SK-N-DZ (cell line): ENCODE results near the gene HKDC1.
"Not testable (repeated sequence)": the region's sequence is repeated elsewhere in the genome, so short reads cannot be mapped to it uniquely, and the experiment has no call there.

Experiments used
- DNase-seq: peaks from one replicate; pipeline ENCODE4 v3.0.0-alpha.2; 2015; ENCODE audit warnings: low spot score

Gene HKDC1

GRCh38 chr10:69276503-69276902, 56.4 kb downstream of the HKDC1 start:
- no peak for DNase-seq

DNA sequence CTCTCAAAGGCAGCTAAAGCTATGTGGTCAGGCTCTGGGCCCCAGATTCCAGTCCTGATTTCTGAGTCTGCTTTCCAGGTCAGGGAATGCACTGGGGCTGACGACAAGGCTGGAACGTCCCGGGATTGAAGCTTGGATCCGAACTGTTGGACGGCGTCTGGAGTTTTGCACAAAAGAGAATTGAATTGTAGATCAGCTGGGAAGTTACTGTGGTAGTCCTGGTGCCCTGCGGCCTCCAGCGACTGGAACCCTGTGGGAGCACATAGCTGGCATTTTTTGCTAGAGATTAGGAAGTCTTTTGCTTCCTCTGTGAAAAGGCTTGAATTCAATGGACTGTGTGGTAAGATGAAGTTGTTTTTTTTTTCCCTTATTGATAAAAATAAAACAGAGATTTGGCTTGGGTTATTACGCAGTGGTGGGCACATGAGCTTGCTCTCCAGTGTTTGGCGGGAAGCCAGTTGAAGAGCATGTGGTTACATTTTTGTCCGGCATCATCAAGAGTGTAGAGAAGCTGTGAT, 58.4 kb downstream of the HKDC1 start, which contains the start of gene HK1:
Gene HK1 (plus strand): TSS at position 51 of the 518 bp plus-strand sequence.
- DNase-seq: no peak

DNA sequence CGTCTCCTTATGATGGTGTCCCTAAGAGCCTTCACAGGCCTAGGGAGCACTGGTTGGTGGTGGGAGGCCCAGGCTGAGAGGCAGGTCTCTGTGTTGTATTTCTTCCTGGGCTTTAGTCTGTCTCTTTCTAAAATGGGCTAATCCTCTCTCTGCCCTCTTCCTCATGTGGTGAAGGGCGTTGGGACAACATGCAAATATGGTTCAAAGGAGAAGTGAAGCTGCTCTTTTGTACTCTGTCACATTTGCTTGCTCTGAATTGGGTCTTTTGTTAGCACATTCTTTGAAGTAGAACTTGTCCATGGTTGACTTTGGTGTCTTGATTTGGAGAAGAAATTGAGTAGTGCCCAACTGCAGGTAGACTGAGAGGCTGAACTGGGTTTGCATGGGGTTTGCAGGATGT, 59.0 kb downstream of the HKDC1 start:
- DNase-seq: no peak

GRCh38 chr10:69281507-69282413, 61.6 kb downstream of the HKDC1 start:
- no peak for DNase-seq

- DNase-seq: not testable (repeated sequence)
Measured at GRCh38 chr10:69284402-69284801, 64.3 kb downstream of the HKDC1 start.

DNA sequence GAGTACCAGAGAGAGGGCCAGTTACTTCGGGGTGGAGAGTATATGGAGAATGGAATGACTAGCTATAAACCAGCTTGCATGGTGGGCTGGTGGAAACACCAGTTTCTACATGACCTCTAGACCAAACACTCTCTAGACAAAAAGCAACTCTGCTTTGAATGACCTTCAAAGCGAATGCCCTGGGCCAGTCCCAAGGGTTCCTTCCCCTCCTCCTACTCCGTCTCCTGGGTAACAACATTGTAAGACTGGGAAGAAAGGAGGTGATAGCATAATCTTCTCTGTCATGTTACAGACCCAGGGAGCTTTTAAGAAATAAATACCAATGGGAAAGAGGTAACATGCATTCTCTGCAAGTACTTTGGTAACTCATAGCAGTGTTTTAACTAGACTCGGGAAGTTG, 65.6 kb downstream of the HKDC1 start:
- DNase-seq: no peak

GRCh38 chr10:69287181-69287580, 67.0 kb downstream of the HKDC1 start:
- DNase-seq: no peak

- no peak for DNase-seq
Measured at GRCh38 chr10:69290993-69291392, 70.9 kb downstream of the HKDC1 start.

DNA sequence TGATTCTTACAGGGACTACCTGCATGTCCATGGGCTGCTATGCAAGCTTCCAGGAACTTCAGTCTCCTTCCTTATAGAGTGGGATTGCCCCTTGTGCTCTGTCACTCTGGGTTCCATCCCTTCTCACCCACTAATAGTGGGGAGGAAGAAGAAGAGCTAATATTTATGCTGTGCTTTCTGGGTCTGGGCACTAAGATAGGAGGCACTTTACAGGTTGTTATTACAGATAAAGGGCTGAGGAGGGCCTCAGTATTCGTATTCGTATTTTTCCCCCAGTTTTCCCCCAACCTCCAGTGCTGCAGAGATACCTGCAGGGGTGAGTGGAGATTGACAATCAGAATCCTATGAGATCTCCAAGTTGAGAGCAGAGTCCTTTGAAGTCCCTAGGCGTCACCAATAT, 72.3 kb downstream of the HKDC1 start:
- no peak for DNase-seq

DNA sequence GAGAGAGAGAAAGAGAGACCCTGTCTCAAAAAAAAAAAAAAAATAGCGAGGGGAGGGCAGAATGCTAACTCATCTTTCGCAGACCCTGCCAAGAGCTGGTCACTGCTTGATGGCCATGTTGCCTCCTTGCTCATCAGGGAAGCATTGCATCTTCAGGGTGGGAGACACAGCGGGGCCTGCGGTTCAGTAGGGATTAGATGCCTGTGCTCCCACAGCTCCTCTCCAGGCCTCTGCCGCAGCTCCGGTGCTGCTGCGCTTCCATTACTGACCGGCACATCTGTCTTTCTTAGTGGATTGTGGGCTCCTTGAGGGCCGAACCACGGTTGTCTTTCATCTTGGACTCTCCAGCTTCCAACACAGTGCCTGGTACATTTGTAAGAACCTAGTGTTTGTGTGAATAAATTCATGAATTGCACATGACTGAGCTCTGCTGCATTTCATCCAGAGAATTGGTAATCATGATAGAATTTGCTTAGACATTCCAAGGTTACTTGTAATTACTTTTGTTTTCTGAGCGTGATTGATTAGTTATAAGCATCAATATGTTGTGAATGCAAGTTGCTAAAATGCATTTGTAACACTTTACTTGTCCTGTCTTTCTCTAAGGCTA, 75.0 kb downstream of the HKDC1 start:
- no peak for DNase-seq

- DNase-seq: no peak
Measured at GRCh38 chr10:69303632-69304051, 83.5 kb downstream of the HKDC1 start.

- no peak for DNase-seq
Measured at GRCh38 chr10:69306421-69306820, 86.3 kb downstream of the HKDC1 start.

- DNase-seq: no peak
Measured at GRCh38 chr10:69307434-69307833, 87.3 kb downstream of the HKDC1 start.

DNA sequence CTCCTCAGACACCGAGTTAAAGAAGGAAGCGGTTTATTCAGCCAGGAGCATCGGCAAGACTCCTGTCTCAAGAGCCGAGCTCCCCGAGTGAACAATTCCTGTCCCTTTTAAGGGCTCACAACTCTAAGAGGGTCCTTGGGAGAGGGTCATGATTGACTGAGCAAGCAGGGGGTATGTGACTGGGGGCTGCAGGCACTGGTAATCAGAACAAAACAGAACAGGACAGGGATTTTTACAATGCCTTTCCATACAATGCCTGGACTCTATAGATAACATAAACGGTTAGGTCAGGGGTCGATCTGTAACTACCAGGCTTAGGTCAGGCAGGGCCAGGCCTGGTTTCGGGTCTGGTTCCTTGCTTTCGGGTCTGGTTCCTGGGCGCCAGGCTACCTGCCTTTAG, 88.2 kb downstream of the HKDC1 start:
- DNase-seq: not testable (repeated sequence)

DNA sequence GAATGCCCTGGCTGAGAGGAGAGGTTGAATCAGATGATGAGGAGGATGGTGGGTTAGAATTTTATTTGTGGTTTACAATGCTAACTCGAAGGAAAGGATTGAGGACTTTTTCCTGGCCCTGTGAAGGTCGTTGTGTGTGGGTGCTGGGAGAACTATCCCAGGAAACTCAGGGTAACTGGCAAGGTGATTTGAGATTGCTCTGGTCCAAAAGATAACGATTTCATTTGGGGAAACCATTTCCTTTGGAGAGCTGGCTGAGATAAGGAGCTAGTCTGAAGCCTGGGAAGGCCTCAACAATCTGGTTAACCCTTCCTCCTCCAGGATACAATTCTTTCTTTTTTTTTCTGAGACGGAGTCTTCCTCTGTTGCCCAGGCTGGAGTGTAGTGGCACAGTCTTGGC, 91.2 kb downstream of the HKDC1 start:
- no peak for DNase-seq

GRCh38 chr10:69312528-69312927, 92.4 kb downstream of the HKDC1 start:
- no peak for DNase-seq

DNA sequence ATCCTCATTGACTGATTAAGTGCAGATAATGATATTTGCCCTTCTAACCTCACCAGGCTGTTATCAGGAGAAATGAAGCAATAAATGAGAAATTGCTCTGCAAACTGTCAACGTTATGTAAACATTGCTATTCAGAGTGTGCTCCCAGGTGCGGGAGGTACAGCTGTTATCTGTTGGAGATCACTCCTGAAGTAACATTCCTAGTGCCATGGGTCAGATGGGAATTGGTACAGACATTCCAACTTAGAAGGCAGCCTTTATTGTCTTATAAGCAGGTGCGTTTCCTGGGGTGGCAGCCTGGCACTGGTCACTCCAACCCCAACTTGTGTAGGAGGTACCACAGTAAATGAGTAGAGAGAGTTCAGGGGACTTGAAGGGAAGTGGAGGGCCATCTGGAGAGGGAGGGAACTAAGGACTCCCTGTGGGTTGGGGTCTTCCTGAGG, 95.0 kb downstream of the HKDC1 start:
- no peak for DNase-seq

- DNase-seq: no peak
Measured at GRCh38 chr10:69315610-69316312, 95.6 kb downstream of the HKDC1 start.

DNA sequence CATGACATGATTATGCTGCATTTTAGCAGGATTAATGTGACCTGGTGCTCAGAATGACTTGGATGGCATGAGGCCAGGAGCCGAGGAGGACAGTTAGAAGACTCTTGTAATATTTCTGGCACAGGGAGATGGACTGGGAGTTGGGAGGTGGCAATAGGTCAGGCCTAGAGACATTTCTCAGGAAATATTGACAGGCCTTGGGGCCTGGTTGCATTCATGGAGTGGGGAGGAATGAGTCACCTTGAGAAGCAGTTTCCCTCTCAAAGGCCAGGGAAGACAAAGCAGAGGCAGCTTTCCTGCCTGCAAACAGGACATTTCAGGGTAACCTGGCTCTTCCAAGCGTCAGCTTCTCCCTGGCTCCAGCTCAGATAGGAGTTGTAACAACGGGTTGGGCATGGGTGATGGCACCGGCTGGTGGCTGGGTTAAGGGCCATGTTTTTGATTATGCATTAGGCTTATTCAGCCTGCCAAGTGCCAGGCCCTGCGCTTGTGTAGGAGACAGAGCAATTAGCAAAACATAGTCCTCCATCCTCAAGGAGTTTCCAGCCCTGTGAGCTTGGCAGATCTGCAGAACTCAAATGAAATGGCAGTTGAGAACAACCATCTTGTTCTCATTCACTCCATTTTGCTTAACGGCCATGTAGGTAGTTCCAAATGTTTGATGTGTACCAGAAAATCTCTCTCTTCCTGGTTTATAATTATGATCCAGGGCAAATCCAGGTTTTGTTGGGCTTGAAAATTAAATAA, 96.4 kb downstream of the HKDC1 start:
- no peak for DNase-seq
